ENCODE results near the gene TRANK1.

The TRANK1 gene

DNA sequence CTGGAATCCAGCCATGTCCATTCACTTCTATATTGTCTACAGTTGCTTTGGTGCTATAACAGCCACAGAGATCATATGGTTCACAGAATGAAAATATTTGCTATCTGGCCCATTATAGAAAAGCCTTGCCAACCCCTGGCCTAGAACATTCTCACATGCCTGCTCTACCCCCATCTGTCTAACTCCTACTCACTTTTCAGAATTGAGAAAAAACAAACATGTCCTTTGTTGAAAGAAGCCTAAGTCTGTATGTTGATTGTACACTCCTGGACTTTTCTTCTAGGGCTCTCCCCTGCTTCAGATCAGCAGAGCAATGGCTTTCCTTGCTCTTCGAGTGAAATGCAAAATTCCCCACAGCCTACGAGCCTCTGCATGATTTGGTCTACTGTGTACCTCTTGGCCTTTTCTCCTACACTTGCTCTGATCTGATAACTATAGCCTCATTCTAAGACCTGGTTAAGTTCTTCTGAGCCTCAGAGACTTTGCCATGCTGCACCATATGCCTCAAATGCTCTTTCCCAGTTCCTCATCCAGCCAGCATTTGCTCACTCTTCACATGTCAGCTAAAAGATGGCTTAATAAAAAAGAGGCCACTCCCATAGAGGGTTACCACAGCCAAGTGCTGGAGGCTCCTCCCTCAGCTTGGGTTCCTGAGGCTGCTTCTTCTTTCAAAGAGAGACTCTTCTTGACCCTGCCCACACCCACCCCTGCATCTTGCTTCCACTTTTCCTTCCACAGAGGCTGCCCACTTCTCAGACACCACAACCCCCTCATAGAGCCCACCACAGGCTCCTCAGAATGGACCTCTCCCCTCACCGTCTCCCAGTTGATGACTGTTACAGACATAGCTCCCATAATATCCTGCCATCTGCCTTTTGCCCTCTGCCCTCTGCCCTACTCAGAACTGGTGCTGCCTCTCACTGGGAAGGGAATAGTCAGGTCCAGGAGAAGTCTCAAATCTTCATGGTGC lies 157.6 kb downstream of the TRANK1 start:
- no peak for DNase-seq

DNA sequence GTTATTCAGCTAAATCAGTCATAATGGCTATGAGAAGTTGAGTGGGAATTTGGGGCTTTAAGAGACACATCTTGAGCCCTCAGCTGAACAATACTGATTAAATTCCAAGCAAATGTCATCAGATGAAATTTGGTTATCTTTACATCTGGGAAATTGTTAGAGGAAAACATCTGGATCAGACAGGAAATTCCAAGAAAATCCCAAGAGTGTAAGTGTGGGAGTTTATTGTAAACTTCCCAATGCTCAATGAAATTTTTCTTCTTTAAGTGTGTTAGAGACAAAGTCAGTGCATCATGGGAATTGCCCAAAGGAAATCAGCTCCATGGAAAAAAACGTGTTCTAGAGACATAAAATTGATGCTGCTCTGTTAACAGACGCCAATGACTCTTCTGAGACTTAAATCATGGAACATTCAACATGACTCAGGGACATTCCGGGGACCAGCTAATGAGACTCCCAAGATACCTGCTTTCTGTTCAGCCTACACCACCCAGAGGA lies 160.7 kb downstream of the TRANK1 start:
- DNase-seq, result no peak

DNA sequence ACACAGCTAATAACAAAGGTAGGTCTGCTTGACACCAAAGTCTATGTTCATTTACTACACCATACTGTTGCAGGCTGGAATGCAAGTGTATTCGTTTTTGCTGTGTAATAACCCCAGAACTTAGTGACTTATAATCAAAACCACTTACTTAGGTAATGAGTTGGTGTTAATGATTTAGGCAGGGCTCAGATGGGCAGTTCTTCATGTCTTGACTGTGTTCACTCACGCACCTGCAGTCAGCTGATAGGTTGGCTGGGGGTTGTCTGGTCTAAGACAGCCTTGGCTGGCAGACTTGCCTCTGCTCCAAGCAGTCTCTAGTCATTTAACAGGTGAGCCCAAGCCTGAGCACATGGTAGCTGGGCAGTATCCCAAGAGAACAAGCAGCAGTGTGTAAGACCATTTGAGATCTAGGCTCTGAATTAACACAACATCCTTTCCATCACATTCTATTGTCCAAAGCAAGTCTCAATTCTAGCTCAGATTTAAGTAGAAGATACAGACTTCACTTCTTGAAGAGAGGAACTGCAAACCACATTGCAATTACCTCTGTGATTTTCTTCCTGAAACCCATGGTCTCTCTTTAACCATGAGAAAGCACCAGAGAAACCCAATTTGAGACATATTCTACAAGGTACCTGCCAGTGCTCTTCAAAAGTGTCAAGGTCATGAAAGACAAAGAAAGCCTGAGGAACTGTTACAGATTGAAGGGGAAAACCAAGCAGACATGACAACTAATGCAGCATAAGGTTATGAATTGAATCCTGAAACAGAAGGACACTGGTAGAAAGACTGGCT lies 167.2 kb downstream of the TRANK1 start:
- no peak for DNase-seq

Data from NCI-H226 (cell line).